Measurements from ENCODE around the gene FAM83E.

GRCh38 chr19:48619692-48620585 lies 5.1 kb upstream of the FAM83E start:
- TF ChIP-seq, protein P1, sequence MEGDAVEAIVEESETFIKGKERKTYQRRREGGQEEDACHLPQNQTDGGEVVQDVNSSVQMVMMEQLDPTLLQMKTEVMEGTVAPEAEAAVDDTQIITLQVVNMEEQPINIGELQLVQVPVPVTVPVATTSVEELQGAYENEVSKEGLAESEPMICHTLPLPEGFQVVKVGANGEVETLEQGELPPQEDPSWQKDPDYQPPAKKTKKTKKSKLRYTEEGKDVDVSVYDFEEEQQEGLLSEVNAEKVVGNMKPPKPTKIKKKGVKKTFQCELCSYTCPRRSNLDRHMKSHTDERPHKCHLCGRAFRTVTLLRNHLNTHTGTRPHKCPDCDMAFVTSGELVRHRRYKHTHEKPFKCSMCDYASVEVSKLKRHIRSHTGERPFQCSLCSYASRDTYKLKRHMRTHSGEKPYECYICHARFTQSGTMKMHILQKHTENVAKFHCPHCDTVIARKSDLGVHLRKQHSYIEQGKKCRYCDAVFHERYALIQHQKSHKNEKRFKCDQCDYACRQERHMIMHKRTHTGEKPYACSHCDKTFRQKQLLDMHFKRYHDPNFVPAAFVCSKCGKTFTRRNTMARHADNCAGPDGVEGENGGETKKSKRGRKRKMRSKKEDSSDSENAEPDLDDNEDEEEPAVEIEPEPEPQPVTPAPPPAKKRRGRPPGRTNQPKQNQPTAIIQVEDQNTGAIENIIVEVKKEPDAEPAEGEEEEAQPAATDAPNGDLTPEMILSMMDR (IDR thresholded peaks at IDR 0.05), result peak in 1 of 4 donors; percentile 30
- no peak for TF ChIP-seq POLR2A (IDR thresholded peaks at IDR 0.05)

Data from right lobe of liver (tissue), 4 donors.